K562 (cell line): Measurements from ENCODE around the gene CCPG1. TPM values are rescaled to one million over a fixed set of nuclear protein-coding genes. Genes with fewer than 3 reads are reported as not detected.

Source experiments
- ATAC-seq: fragments of 200-7000 bp; cut with Tn5 transposase; 3 replicates; pipeline ENCODE4 v1.9.1; 2020; ENCODE audit warnings: moderate library complexity
- BruUV-seq: library from RNA; stranded (reverse); fragments of 400-500 nt; replicated peaks from 2 replicates; lab custom pipeline; 2021; lab: Mats Ljungman, UMichigan
- CTCF ChIA-PET: fragments of 300-600 bp; formaldehyde crosslinking; extraction: SDS; loops from one replicate; lab custom pipeline; 2021; ENCODE audit warnings: low intra/inter-chr PET ratio; lab: Yijun Ruan, JAX
- POLR2A ChIA-PET: fragments of 300-600, 350-650 bp; sonication (Branson Sonifier 250); formaldehyde crosslinking; extraction: SDS; loops from one replicate; lab custom pipeline; 2021; ENCODE audit warnings: antibody characterized with exemption, inconsistent platforms; lab: Yijun Ruan, JAX
- DNase-seq, 4 experiments: peaks; one replicate each; pipeline versions ENCODE4 v3.0.0 to v3.0.0-alpha.2; 2011 to 2018; ENCODE audit warnings: low spot score in 3 of 4, mixed read lengths in 3 of 4; ENCODE audit errors: extremely low read depth in 1 of 4
- FAIRE-seq: peaks from 2 replicates; lab custom pipeline; 2011; peaks lifted over from hg19 to GRCh38; lab: Jason Lieb, UNC
- H2AFZ ChIP-seq: 2 replicates; pipeline ENCODE4 v1.6.0; 2011; ENCODE audit warnings: low read depth, low read length, control low read depth, inconsistent platforms
- H3K27ac ChIP-seq: fragments of 200-600 bp; 3 replicates; pipeline ENCODE4 v1.8.0; 2011; ENCODE audit warnings: low read depth, mild to moderate bottlenecking, control low read depth, inconsistent platforms, low read length, moderate library complexity, mixed read lengths; ENCODE audit errors: extremely low read depth
- H3K27me3 ChIP-seq, 2 experiments: fragments of 300-600 bp in 1 of 2; 2 replicates in 1 of 2; 3 replicates in 1 of 2; pipeline versions ENCODE4 v1.6.0 to v1.8.0; 2011; ENCODE audit warnings: inconsistent platforms in 2 of 2, low read length in 2 of 2, mild to moderate bottlenecking in 1 of 2, mixed read lengths in 1 of 2, moderate library complexity in 1 of 2; ENCODE audit not compliant: control insufficient read depth in 2 of 2, insufficient read depth in 2 of 2
- H3K36me3 ChIP-seq: fragments of 300-600 bp; 3 replicates; pipeline ENCODE4 v1.8.0; 2011; ENCODE audit warnings: mild to moderate bottlenecking, low read length, inconsistent platforms; ENCODE audit not compliant: control insufficient read depth, insufficient read depth
- H3K4me1 ChIP-seq, 2 experiments: fragments of 200-600 bp in 1 of 2; replicated peaks in 1 of 2; 2 replicates in 1 of 2; 3 replicates in 1 of 2; pipeline versions ENCODE4 v1.5.1 to v1.8.0; 2011; ENCODE audit warnings: inconsistent platforms in 2 of 2, low read length in 2 of 2, mild to moderate bottlenecking in 1 of 2, mixed read lengths in 1 of 2, moderate library complexity in 1 of 2; ENCODE audit not compliant: control insufficient read depth in 2 of 2, insufficient read depth in 2 of 2
- H3K4me2 ChIP-seq: 2 replicates; pipeline ENCODE4 v1.6.1; 2011; ENCODE audit warnings: low read length, control low read depth, inconsistent platforms, mixed read lengths; ENCODE audit not compliant: insufficient read depth
- H3K4me3 ChIP-seq: fragments of 200-600 bp; sonication (generic), shearing (Covaris generic); 2 replicates; pipeline ENCODE4 v1.5.1; 2016; ENCODE audit warnings: control low read depth, inconsistent platforms
- H3K79me2 ChIP-seq: fragments of 200-600 bp; 3 replicates; pipeline ENCODE4 v1.8.0; 2011; ENCODE audit warnings: low read length, inconsistent platforms; ENCODE audit not compliant: control insufficient read depth, insufficient read depth
- H3K9ac ChIP-seq, 2 experiments: 2 replicates each; pipeline versions ENCODE4 v1.6.0 to v1.6.1; 2011; ENCODE audit warnings: low read depth in 2 of 2, low read length in 2 of 2, control low read depth in 1 of 2, inconsistent platforms in 1 of 2, mild to moderate bottlenecking in 1 of 2, mixed read lengths in 1 of 2; ENCODE audit not compliant: insufficient read depth in 1 of 2
- H3K9me1 ChIP-seq: one replicate; pipeline ENCODE4 v1.6.0; 2011; ENCODE audit warnings: inconsistent platforms, mild to moderate bottlenecking, low read length, moderate library complexity; ENCODE audit not compliant: control insufficient read depth, insufficient read depth
- H3K9me3 ChIP-seq: replicated peaks from 2 replicates; pipeline ENCODE4 v1.5.1; 2011; ENCODE audit warnings: low read depth, low read length, inconsistent platforms; ENCODE audit not compliant: control insufficient read depth, insufficient read depth
- H4K20me1 ChIP-seq: replicated peaks from 2 replicates; pipeline ENCODE4 v1.6.1; 2011; ENCODE audit warnings: low read length, inconsistent platforms, mixed read lengths; ENCODE audit not compliant: control insufficient read depth, insufficient read depth
- BRCA1 ChIP-seq, 2 experiments: fragments of 450-650 bp in 1 of 2; sonication (generic) in 1 of 2; formaldehyde crosslinking in 1 of 2; IDR thresholded peaks; 2 replicates each; pipeline versions ENCODE4 v1.5.0 to v1.6.1; 2017 to 2020; ENCODE audit warnings: mild to moderate bottlenecking in 1 of 2, missing genetic modification reagents in 1 of 2
- EP300 ChIP-seq: IDR thresholded peaks from 2 replicates; pipeline ENCODE4 v1.6.1; 2012; ENCODE audit warnings: low read length, improper control_type of control experiment
- ERF ChIP-seq: fragments of 450-650 bp; formaldehyde crosslinking; IDR thresholded peaks from 2 replicates; pipeline ENCODE4 v1.4.0; 2020; ENCODE audit warnings: mild to moderate bottlenecking, mixed read lengths
- JUND ChIP-seq, 2 experiments: IDR thresholded peaks; 2 replicates in 1 of 2; 3 replicates in 1 of 2; pipeline ENCODE4 v1.6.1; 2011; ENCODE audit warnings: borderline replicate concordance in 2 of 2, low read depth in 2 of 2, low read length in 2 of 2, improper control_type of control experiment in 1 of 2, missing biosample characterization in 1 of 2, missing genetic modification characterization in 1 of 2, missing genetic modification reagents in 1 of 2
- MEIS2 ChIP-seq: fragments of 450-650 bp; IDR thresholded peaks from 2 replicates; pipeline ENCODE4 v1.6.1; 2014; ENCODE audit warnings: mild to moderate bottlenecking; ENCODE audit not compliant: partially characterized antibody
- NEUROD1 ChIP-seq: fragments of 150-350 bp; IDR thresholded peaks from 2 replicates; pipeline ENCODE4 v1.6.1; 2014; ENCODE audit warnings: borderline replicate concordance, low read length, low read depth; ENCODE audit not compliant: partially characterized antibody
- TAF7 ChIP-seq: fragments of 450-650 bp; IDR thresholded peaks from 2 replicates; pipeline ENCODE4 v1.6.1; 2016; ENCODE audit warnings: missing genetic modification characterization, missing compliant biosample characterization
- YY1 ChIP-seq, 3 experiments: IDR thresholded peaks; 2 replicates each; pipeline ENCODE4 v1.6.1; 2011; ENCODE audit warnings: low read length in 2 of 3, mild to moderate bottlenecking in 2 of 3, moderate library complexity in 2 of 3, borderline replicate concordance in 1 of 3, control low read depth in 1 of 3, low read depth in 1 of 3; ENCODE audit not compliant: insufficient read depth in 3 of 3, insufficient replicate concordance in 2 of 3, control insufficient read depth in 1 of 3, insufficient read length in 1 of 3; ENCODE audit errors: extremely low read depth in 1 of 3
- ZNF316 ChIP-seq: fragments of 450-650 bp; IDR thresholded peaks from 2 replicates; pipeline ENCODE4 v1.6.1; 2016
- ZNF445 ChIP-seq: fragments of 250-450 bp; sonication (Bioruptor Pico); IDR thresholded peaks from 2 replicates; pipeline ENCODE4 v1.4.0; 2020; ENCODE audit warnings: low read depth, mild to moderate bottlenecking, moderate library complexity
- ZNF77 ChIP-seq: fragments of 250-450 bp; sonication (Bioruptor Pico); IDR thresholded peaks from 2 replicates; pipeline ENCODE4 v1.5.0; 2020
- WGBS: fragments of 100-300 bp; shearing (Covaris generic); methylation state at CpG from one replicate; pipeline ENCODE4 v1.1.6; 2016; ENCODE audit warnings: low coverage, mixed read lengths; ENCODE audit not compliant: insufficient coverage; ENCODE audit errors: missing lambda C conversion rate; 5-methylcytosine and 5-hydroxymethylcytosine counted together
- in situ Hi-C: fragments of 300-500 bp; cut with MboI; formaldehyde crosslinking; loops from 4 replicates; pipeline ENCODE4 v1.15.0; 2018; ENCODE audit warnings: inconsistent platforms, mixed read lengths
- intact Hi-C: fragments of 100-400 bp; cut with micrococcal nuclease; formaldehyde crosslinking; loops from 2 replicates; pipeline ENCODE4 v1.14.2; 2022
- polyA plus RNA-seq, 8 experiments: library from polyadenylated mRNA; depleted of rRNA in 4 of 8; stranded (reverse) in 5 of 8; unstranded in 3 of 8; fragments of >200 nt; fragmentation: Nextera tagmentation in 2 of 8; fragmentation: Illumina TruSeq in 1 of 8; extraction: Ambion mirVana in 2 of 8; extraction: Trizol in 1 of 8; gene quantifications; 2 replicates each; pipeline versions ENCODE4 v1.2.1 to v1.2.3, GENCODE V29; 2011 to 2014; ENCODE audit warnings: inconsistent platforms in 1 of 8, missing spikeins in 1 of 8
- total RNA-seq, 7 experiments: library from RNA; depleted of rRNA in 6 of 7; stranded (reverse); fragments of >200 nt in 6 of 7; fragmentation: Illumina TruSeq in 2 of 7; extraction: Trizol in 2 of 7; gene quantifications; 2 replicates each; pipeline versions ENCODE4 v1.2.1 to v1.2.3, GENCODE V29; 2011 to 2021; ENCODE audit warnings: low replicate concordance in 1 of 7
- TF ChIP-seq, protein P1 (sequence below): fragments of 450-650 bp; IDR thresholded peaks from 2 replicates; pipeline ENCODE4 v1.6.1; 2016; ENCODE audit warnings: low read depth, mild to moderate bottlenecking, moderate library complexity
- TF ChIP-seq, protein P2 (sequence below): IDR thresholded peaks from 2 replicates; pipeline ENCODE4 v1.6.1; 2012; ENCODE audit warnings: low read depth, low read length, improper control_type of control experiment, borderline replicate concordance
- TF ChIP-seq, protein P3 (sequence below): fragments of 250-450 bp; sonication (Bioruptor Pico); IDR thresholded peaks from 2 replicates; pipeline ENCODE4 v1.9.0; 2021; ENCODE audit warnings: mild to moderate bottlenecking
- TF ChIP-seq, protein P4 (sequence below): fragments of 200-400 bp; formaldehyde crosslinking; IDR thresholded peaks from 2 replicates; pipeline ENCODE4 v1.6.1; 2017; ENCODE audit warnings: mild to moderate bottlenecking, low read depth, low read length, moderate library complexity
- TF ChIP-seq, protein P5 (sequence below): sonication (generic); formaldehyde crosslinking; IDR thresholded peaks from 2 replicates; pipeline ENCODE4 v1.8.1; 2023; ENCODE audit warnings: mild to moderate bottlenecking, missing genetic modification reagents

CCPG1 gene
- total and polyA plus RNA-seq, 9 of the 15 experiments (the other 6 are each of a cell fraction or from before 2014, with no cell fraction given) = 33.0 to 54.9 (median 41.1) TPM

DNA sequence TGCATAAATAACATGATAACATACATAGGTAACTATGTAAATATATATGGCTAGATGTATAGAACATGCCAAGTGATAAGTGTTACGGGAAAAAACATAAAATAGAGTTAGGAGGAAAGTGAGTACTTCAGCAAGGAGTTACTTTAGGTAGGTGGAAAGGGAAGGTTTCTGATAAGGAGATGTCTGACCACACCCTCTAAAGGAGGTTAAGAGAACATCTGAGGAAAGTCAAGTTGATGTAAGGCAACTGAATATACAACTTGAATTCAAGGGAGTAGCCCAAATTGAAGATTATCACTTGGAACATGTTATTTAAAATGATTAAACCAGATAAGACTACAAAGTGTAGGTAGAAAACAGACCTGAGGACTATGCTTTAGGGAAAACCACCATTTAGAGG, 13.9 kb upstream of the CCPG1 start:
- TF ChIP-seq, protein P1, sequence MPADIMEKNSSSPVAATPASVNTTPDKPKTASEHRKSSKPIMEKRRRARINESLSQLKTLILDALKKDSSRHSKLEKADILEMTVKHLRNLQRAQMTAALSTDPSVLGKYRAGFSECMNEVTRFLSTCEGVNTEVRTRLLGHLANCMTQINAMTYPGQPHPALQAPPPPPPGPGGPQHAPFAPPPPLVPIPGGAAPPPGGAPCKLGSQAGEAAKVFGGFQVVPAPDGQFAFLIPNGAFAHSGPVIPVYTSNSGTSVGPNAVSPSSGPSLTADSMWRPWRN = no peak
- TF ChIP-seq EP300 (no peak), NEUROD1 (no peak), TAF7 (no peak), ZNF77 (CRISPR knock-in tag) (no peak), ZNF316 (no peak), BRCA1 (IDR thresholded peaks at IDR 0.05) (no peak), BRCA1 (CRISPR knock-in tag; IDR thresholded peaks at IDR 0.05) (no peak), MEIS2 (no peak), YY1 (IDR thresholded peaks at IDR 0.05; ENCODE audit: borderline replicate concordance in 1 of 3, control insufficient read depth in 1 of 3, extremely low read depth in 1 of 3, insufficient read depth in 3 of 3, insufficient read length in 1 of 3, insufficient replicate concordance in 2 of 3, low read depth in 1 of 3, low read length in 2 of 3) (no peak), ERF (no peak), ZNF445 (CRISPR knock-in tag) (no peak), JUND (IDR thresholded peaks at IDR 0.05; ENCODE audit: borderline replicate concordance, low read depth, low read length) (no peak), JUND (tag; IDR thresholded peaks at IDR 0.05; ENCODE audit: borderline replicate concordance, low read depth, low read length) (no peak)
- TF ChIP-seq, protein P2, sequence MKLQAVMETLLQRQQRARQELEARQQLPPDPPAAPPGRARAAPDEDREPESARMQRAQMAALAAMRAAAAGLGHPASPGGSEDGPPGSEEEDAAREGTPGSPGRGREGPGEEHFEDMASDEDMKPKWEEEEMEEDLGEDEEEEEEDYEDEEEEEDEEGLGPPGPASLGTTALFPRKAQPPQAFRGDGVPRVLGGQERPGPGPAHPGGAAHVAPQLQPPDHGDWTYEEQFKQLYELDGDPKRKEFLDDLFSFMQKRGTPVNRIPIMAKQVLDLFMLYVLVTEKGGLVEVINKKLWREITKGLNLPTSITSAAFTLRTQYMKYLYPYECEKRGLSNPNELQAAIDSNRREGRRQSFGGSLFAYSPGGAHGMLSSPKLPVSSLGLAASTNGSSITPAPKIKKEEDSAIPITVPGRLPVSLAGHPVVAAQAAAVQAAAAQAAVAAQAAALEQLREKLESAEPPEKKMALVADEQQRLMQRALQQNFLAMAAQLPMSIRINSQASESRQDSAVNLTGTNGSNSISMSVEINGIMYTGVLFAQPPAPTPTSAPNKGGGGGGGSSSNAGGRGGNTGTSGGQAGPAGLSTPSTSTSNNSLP = no peak
- TF ChIP-seq, protein P3, sequence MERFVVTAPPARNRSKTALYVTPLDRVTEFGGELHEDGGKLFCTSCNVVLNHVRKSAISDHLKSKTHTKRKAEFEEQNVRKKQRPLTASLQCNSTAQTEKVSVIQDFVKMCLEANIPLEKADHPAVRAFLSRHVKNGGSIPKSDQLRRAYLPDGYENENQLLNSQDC = no peak
- TF ChIP-seq, protein P4, sequence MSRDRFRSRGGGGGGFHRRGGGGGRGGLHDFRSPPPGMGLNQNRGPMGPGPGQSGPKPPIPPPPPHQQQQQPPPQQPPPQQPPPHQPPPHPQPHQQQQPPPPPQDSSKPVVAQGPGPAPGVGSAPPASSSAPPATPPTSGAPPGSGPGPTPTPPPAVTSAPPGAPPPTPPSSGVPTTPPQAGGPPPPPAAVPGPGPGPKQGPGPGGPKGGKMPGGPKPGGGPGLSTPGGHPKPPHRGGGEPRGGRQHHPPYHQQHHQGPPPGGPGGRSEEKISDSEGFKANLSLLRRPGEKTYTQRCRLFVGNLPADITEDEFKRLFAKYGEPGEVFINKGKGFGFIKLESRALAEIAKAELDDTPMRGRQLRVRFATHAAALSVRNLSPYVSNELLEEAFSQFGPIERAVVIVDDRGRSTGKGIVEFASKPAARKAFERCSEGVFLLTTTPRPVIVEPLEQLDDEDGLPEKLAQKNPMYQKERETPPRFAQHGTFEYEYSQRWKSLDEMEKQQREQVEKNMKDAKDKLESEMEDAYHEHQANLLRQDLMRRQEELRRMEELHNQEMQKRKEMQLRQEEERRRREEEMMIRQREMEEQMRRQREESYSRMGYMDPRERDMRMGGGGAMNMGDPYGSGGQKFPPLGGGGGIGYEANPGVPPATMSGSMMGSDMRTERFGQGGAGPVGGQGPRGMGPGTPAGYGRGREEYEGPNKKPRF = no peak
- TF ChIP-seq, protein P5, sequence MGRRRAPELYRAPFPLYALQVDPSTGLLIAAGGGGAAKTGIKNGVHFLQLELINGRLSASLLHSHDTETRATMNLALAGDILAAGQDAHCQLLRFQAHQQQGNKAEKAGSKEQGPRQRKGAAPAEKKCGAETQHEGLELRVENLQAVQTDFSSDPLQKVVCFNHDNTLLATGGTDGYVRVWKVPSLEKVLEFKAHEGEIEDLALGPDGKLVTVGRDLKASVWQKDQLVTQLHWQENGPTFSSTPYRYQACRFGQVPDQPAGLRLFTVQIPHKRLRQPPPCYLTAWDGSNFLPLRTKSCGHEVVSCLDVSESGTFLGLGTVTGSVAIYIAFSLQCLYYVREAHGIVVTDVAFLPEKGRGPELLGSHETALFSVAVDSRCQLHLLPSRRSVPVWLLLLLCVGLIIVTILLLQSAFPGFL (CRISPR knock-in tag) = no peak
- CTCF ChIA-PET = no interaction called here
- FAIRE-seq = no peak
- H4K20me1 ChIP-seq = no peaks in the 10 kb centered on the region
- no peak overlapping the region for H3K4me3 ChIP-seq
- in situ Hi-C loops (no loop called here), intact Hi-C loops (no loop called here)
- peak in 2 of 4 experiments; percentile 27 to 31 for DNase-seq
- H3K27ac ChIP-seq = no peak overlapping the region
- POLR2A ChIA-PET = interaction anchor here (1.0 kb wide), 1 partner anchor 26 kb away, joined by 3 read pairs; no protein-coding TSS in a partner anchor
- no peak overlapping the region for H2AFZ ChIP-seq
- peak; percentile 78 for ATAC-seq
- H3K36me3 ChIP-seq = no peaks in the 10 kb centered on the region
- H3K9me1 ChIP-seq = no peaks in the 10 kb centered on the region
- H3K4me1 ChIP-seq = peaks cover 0 to 5% of the 10 kb centered on the region in 2 experiments; a peak in 2 of 5 replicates
- 0% methylated on average over 1 of the region's 1 CpG for WGBS
- no TSS peak for BruUV-seq
- H3K79me2 ChIP-seq = no peaks in the 10 kb centered on the region
- no peaks in the 10 kb centered on the region for H3K9me3 ChIP-seq
- H3K9ac ChIP-seq = no peak overlapping the region
- H3K4me2 ChIP-seq = no peak overlapping the region; the same call in 1 of the 2 replicates
- H3K27me3 ChIP-seq = no peaks in the 10 kb centered on the region
